ENCODE results near the gene BBOX1.

GRCh38 chr11:27012234-27012921 is 28.2 kb upstream of the BBOX1 start:
- TF ChIP-seq YY1 (IDR thresholded peaks at IDR 0.05; ENCODE audit: extremely low read depth, insufficient replicate concordance, low read depth, low read length) (no peak), CTCF (IDR thresholded peaks at IDR 0.05 in 2 of 3, conservative IDR thresholded peaks at IDR 0.05 in 1 of 3; ENCODE audit: borderline replicate concordance in 1 of 3, insufficient read depth in 1 of 3, low read depth in 2 of 3, low read length in 2 of 3) (no peak), ZBTB33 (IDR thresholded peaks at IDR 0.05; ENCODE audit: extremely low read depth, insufficient replicate concordance, low read length) (no peak), ZNF274 (IDR thresholded peaks at IDR 0.05; ENCODE audit: low read depth, low read length) (no peak), REST (IDR thresholded peaks at IDR 0.05; ENCODE audit: low read depth) (no peak), RAD21 (IDR thresholded peaks at IDR 0.05; ENCODE audit: low read depth) (no peak), POLR2A (IDR thresholded peaks at IDR 0.05; ENCODE audit: borderline replicate concordance, extremely low read depth, insufficient read depth, insufficient read length) (no peak)

Data from HCT116 (cell line).